NT2/D1 (cell line): Measurements from ENCODE around the gene NAA40.
A peak's percentile ranks its signal among the peaks of the same experiment; 100 is the strongest.
"Not testable (repeated sequence)": the region's sequence is repeated elsewhere in the genome, so short reads cannot be mapped to it uniquely, and the experiment has no call there.

Experiments
- DNase-seq: peaks from one replicate; pipeline ENCODE4 v3.0.0-alpha.2; 2011; ENCODE audit warnings: low read depth, low spot score
- H3K27me3 ChIP-seq: 2 replicates; pipeline ENCODE4 v1.6.0; 2011; ENCODE audit warnings: mild to moderate bottlenecking; ENCODE audit not compliant: insufficient read length, insufficient read depth
- H3K36me3 ChIP-seq: 2 replicates; pipeline ENCODE4 v1.6.1; 2011; ENCODE audit warnings: mild to moderate bottlenecking, low read length, mixed read lengths; ENCODE audit not compliant: insufficient read depth, insufficient read length
- H3K4me1 ChIP-seq: 2 replicates; pipeline ENCODE4 v1.5.1; 2011; ENCODE audit not compliant: insufficient read depth, insufficient read length
- H3K4me3 ChIP-seq: 2 replicates; pipeline ENCODE4 v1.5.1; 2011; ENCODE audit warnings: low read depth; ENCODE audit not compliant: insufficient read length
- H3K9ac ChIP-seq: 2 replicates; pipeline ENCODE4 v1.6.0; 2011; ENCODE audit warnings: low read depth; ENCODE audit not compliant: insufficient read length
- H3K9me3 ChIP-seq: 2 replicates; pipeline ENCODE4 v1.5.1; 2011; ENCODE audit warnings: mild to moderate bottlenecking, low read length; ENCODE audit not compliant: insufficient read depth
- SUZ12 ChIP-seq: IDR thresholded peaks from 2 replicates; pipeline ENCODE4 v1.6.1; 2011; ENCODE audit not compliant: insufficient read length, insufficient read depth; ENCODE audit errors: extremely low read depth
- YY1 ChIP-seq: IDR thresholded peaks from 2 replicates; pipeline ENCODE4 v1.6.1; 2011; ENCODE audit not compliant: insufficient read length, insufficient read depth
- ZNF274 ChIP-seq: IDR thresholded peaks from 2 replicates; pipeline ENCODE4 v1.6.1; 2011; ENCODE audit warnings: mild to moderate bottlenecking, low read depth, low read length

The NAA40 gene

GRCh38 chr11:63942803-63943202 lies 4.0 kb downstream of the NAA40 start:
- Histone ChIP-seq H3K27me3 (no peaks in the 10 kb centered on the region), H3K9ac (no peak overlapping the region), H3K4me3 (no peak overlapping the region), H3K36me3 (peaks cover 42% of the 10 kb centered on the region), H3K4me1 (peaks cover 6% of the 10 kb centered on the region), H3K9me3 (no peaks in the 10 kb centered on the region)
- DNase-seq: no peak
- no peak for TF ChIP-seq ZNF274
- TF ChIP-seq SUZ12: no peak
- no peak for TF ChIP-seq YY1

- TF ChIP-seq ZNF274 (no peak), SUZ12 (no peak), YY1 (no peak)
- Histone ChIP-seq H3K4me3 (no peak overlapping the region), H3K36me3 (peaks cover 57% of the 10 kb centered on the region), H3K4me1 (peaks cover 6% of the 10 kb centered on the region), H3K9ac (no peak overlapping the region), H3K9me3 (no peaks in the 10 kb centered on the region), H3K27me3 (no peaks in the 10 kb centered on the region)
- no peak for DNase-seq
Observed at GRCh38 chr11:63944987-63945386, 6.2 kb downstream of the NAA40 start.

DNA sequence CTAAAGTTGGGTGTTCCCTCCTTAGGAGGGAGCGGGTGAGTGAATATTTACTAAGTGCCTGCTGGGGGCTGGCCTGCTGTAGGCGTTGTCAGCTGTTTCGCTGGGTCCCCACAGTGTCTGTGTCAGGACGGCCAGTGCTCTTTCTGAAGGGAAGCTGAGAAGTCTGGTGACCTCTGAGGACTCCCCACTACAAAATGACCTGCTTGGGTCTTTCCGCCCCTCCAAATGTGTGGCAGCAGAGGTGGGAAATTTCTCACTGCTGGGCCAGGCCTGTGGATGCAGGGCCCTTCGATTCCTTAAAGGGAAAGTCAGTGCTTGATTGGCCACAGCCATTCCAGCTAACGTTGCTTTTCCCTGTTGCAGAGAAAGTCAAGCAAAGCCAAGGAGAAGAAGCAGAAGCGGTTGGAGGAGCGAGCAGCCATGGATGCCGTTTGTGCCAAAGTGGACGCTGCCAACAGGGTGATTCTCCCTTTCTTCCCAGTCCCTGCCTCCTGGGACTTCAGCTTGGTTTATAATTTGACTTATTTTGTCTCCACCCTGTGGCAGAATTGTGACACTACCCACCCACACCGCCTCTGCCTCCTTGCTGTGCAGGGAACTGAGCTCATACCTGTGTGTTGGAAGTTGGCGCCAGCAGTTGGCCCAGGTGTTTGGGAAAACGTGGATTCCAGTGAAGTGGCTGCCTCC lies 6.8 kb downstream of the NAA40 start:
- Histone ChIP-seq H3K36me3 (peaks cover 60% of the 10 kb centered on the region), H3K9me3 (no peaks in the 10 kb centered on the region), H3K9ac (no peak overlapping the region), H3K27me3 (no peaks in the 10 kb centered on the region), H3K4me1 (peaks cover 6% of the 10 kb centered on the region), H3K4me3 (no peak overlapping the region)
- TF ChIP-seq ZNF274 (no peak), SUZ12 (no peak), YY1 (no peak)
- peak; percentile 22 for DNase-seq

DNA sequence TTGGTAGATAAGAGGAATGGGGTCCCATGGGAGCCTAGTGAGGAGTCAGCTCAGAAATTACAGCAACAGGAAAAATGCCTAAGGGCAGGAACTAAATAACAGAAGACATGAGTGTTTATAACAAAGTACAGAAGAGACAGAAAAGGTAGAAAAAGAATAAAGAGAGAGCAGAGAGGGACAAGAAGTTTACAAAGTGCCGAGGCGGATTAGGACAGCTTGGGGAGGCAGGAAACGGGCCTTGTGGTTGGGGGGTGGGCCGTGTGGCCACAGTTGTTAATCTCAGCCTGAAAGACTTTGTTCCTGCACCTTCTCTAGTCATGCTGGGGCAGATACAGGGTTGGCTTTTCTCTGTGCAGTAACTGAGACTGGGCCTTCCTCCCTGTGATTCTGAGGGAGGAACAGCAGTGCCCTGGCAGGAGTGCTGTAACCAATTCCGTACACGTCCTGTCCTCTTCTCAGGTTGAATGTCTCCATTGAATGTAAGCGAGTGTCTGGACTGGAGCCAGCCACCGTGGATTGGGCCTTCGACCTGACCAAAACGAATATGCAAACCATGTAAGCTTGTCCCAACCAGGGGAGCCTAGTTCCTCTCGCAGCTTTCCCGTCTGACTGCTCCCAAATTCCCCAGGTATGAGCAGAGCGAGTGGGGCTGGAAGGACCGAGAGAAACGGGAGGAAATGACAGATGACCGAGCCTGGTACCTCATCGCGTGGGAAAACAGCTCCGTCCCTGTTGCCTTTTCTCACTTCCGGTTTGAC lies 13.2 kb downstream of the NAA40 start:
- no peak for DNase-seq
- H3K27me3 ChIP-seq: no peaks in the 10 kb centered on the region
- no peak overlapping the region for H3K9ac ChIP-seq
- no peaks in the 10 kb centered on the region for H3K9me3 ChIP-seq
- H3K36me3 ChIP-seq: peaks cover 68% of the 10 kb centered on the region
- TF ChIP-seq SUZ12 (no peak), ZNF274 (no peak)
- no peak overlapping the region for H3K4me3 ChIP-seq
- H3K4me1 ChIP-seq: no peaks in the 10 kb centered on the region

DNA sequence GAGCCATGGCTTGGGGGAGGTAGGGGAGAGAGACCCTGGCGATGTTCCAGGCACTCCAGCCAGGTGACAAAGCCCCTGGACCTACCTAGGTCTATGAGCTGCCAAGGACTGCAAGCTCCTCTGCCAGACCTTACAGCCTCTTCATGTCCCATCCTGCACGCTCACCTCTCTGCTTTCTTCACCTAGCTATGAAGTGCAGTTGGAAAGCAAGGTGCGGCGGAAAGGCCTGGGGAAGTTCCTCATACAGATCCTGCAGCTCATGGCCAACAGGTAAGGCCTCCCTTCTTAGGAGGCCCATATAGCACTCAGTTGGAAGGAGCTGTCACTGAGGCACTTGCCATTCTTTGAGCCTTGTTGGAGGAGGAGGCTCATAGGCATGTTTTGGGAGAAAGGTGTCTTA lies 13.8 kb downstream of the NAA40 start:
- DNase-seq: no peak
- Histone ChIP-seq H3K9ac (no peak overlapping the region), H3K9me3 (no peaks in the 10 kb centered on the region), H3K4me1 (no peaks in the 10 kb centered on the region), H3K27me3 (no peaks in the 10 kb centered on the region), H3K36me3 (peaks cover 72% of the 10 kb centered on the region), H3K4me3 (no peak overlapping the region)
- TF ChIP-seq SUZ12: no peak

- no peak for DNase-seq
- H3K36me3 ChIP-seq: peaks cover 51% of the 10 kb centered on the region
- no peaks in the 10 kb centered on the region for H3K9me3 ChIP-seq
- H3K9ac ChIP-seq: peak overlapping the region; percentile 50
- peaks cover 16% of the 10 kb centered on the region for H3K4me1 ChIP-seq
- no peaks in the 10 kb centered on the region for H3K27me3 ChIP-seq
- TF ChIP-seq SUZ12 (no peak), YY1 (no peak)
- H3K4me3 ChIP-seq: no peak overlapping the region
Observed at GRCh38 chr11:63958008-63958407, 19.2 kb downstream of the NAA40 start.

DNA sequence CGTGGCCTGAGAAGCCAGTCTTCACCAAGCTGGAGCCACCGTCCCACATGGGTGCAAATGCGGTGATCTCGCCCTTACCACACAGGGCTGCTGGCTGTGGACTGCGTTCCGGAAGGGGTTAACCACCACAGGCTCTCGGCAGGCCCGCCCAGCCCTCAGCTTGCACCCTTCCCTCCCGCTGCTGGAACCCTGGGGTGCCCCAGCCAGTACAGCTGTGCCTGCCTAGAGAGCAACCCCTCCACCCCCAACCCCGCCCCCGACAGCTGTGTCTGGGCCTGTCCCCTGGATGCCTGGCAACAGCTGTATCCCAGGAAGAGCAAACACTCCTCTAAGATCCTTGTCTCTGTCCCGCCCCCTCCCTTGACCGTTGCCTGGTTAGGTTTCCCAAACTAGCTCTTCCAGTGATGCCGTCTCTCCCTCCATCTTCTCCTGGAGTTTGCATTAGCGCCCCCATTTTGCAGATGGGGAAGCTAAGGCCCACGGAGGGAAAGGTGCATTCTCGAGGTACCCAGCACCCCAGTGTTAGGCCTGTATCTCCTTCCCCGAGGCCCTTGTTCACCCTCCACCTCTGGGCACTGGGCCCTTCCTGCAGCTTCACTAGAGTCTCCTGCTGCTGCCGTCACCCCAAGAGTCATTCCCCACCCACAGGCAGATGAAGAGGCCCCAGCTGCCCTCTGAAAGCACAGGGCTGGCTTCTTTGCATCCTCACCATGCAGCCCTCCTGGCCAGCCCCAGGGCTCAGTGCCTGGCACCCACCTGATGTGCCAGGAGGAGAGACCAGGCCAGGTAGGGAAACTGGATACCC lies 23.0 kb downstream of the NAA40 start:
- no peaks in the 10 kb centered on the region for H3K27me3 ChIP-seq
- peaks cover 16% of the 10 kb centered on the region for H3K4me1 ChIP-seq
- peaks cover 16% of the 10 kb centered on the region for H3K36me3 ChIP-seq
- H3K4me3 ChIP-seq: no peak overlapping the region
- peak overlapping the region; percentile 50 for H3K9ac ChIP-seq
- TF ChIP-seq YY1 (no peak), ZNF274 (no peak), SUZ12 (no peak)
- DNase-seq: no peak
- no peaks in the 10 kb centered on the region for H3K9me3 ChIP-seq

GRCh38 chr11:63963895-63964294 lies 25.1 kb downstream of the NAA40 start:
- not testable (repeated sequence) for H3K27me3 ChIP-seq, DNase-seq, H3K9me3 ChIP-seq, H3K36me3 ChIP-seq, H3K4me1 ChIP-seq, H3K9ac ChIP-seq, H3K4me3 ChIP-seq
